Uterus (tissue), 4 donors: Measurements from ENCODE around the gene TFCP2L1. TPM values are rescaled to one million over a fixed set of nuclear protein-coding genes. Genes with fewer than 3 reads are reported as not detected.

Experiments
- DNase-seq, 2 donors: peaks; one replicate each; pipeline ENCODE4 v3.0.0-alpha.2; 2019 to 2020
- H3K27ac ChIP-seq, 2 donors: fragments of 200-600 bp; sonication (generic); 1 replicate in 1 of 2; 2 replicates in 1 of 2; pipeline ENCODE4 v1.5.1; 2016 to 2018
- H3K27me3 ChIP-seq, 2 donors: fragments of 200-600 bp; sonication (generic); one replicate each; pipeline ENCODE4 v1.5.1; 2018 to 2019; ENCODE audit warnings: control low read depth in 1 of 2
- H3K36me3 ChIP-seq, 2 donors: fragments of 200-600 bp; sonication (generic); one replicate each; pipeline ENCODE4 v1.5.1; 2019; ENCODE audit warnings: control low read depth in 1 of 2
- H3K4me1 ChIP-seq, 2 donors: fragments of 200-600 bp; sonication (generic); one replicate each; pipeline ENCODE4 v1.5.1; 2018 to 2019; ENCODE audit warnings: control low read depth in 1 of 2
- H3K4me3 ChIP-seq, 2 donors: fragments of 200-600 bp; sonication (generic); 1 replicate in 1 of 2; 2 replicates in 1 of 2; pipeline ENCODE4 v1.5.1; 2018 to 2019; ENCODE audit warnings: mild to moderate bottlenecking in 1 of 2
- H3K9me3 ChIP-seq, 2 donors: fragments of 200-600 bp; sonication (generic); one replicate each; pipeline ENCODE4 v1.5.1; 2019; ENCODE audit warnings: control low read depth in 1 of 2
- POLR2A ChIP-seq, 2 donors: fragments of 450-650 bp; IDR thresholded peaks; one replicate each; pipeline ENCODE4 v1.6.1; 2016; ENCODE audit warnings: antibody characterized with exemption in 2 of 2, mild to moderate bottlenecking in 1 of 2, moderate library complexity in 1 of 2
- intact Hi-C: fragments of 100-400 bp; cut with DNase I; formaldehyde crosslinking; loops from one replicate; pipeline ENCODE4 v1.15.1; 2023; ENCODE audit warnings: low total_unique reads
- total RNA-seq, 4 donors: library from RNA; depleted of rRNA in 3 of 4; stranded (reverse); fragments of >200 nt in 3 of 4; gene quantifications; one replicate each; pipeline versions ENCODE4 v1.1.0 to v1.2.4, GENCODE V29; 2014 to 2023
- TF ChIP-seq, protein P1 (sequence below), 4 experiments: fragments of 200-600 bp in 2 of 4; fragments of 450-650 bp in 2 of 4; sonication (generic) in 2 of 4; IDR thresholded peaks; one replicate each; pipeline ENCODE4 v1.5.1; 2016 to 2019; ENCODE audit warnings: antibody characterized with exemption in 4 of 4, mild to moderate bottlenecking in 2 of 4, moderate library complexity in 1 of 4
- donor health status: DM: yes; HTN: yes; CAD: no.

The TFCP2L1 gene
- total RNA-seq, 4 donors from 2014 or later, result under 0.01 to 6.2 (median 2.1) TPM

DNA sequence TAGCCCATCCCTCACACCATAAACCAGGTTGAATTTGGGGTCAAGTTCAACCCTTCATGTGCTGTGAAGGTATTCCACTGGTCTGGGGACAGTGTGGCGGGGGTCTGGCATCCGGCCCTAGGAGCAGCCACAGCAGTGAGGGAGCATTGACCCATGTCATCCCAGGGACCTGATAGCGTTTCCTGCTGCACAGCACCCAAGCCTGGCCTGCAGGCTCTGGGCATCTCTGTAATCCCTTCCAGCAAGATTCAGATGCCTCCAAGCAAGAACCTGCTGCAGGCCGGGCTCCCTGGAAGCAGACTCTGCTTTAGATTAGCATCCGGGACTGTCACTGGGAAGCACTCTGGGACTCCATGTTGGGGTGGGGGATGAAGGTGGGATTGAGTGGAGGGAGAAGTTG lies 90.4 kb downstream of the TFCP2L1 start:
- H3K9me3 ChIP-seq, result no peaks in the 10 kb centered on the region
- no peaks in the 10 kb centered on the region for H3K36me3 ChIP-seq
- H3K27ac ChIP-seq, result no peak overlapping the region
- no peaks in the 10 kb centered on the region for H3K4me1 ChIP-seq
- no peak for DNase-seq
- no peaks in the 10 kb centered on the region for H3K27me3 ChIP-seq
- TF ChIP-seq, protein P1, sequence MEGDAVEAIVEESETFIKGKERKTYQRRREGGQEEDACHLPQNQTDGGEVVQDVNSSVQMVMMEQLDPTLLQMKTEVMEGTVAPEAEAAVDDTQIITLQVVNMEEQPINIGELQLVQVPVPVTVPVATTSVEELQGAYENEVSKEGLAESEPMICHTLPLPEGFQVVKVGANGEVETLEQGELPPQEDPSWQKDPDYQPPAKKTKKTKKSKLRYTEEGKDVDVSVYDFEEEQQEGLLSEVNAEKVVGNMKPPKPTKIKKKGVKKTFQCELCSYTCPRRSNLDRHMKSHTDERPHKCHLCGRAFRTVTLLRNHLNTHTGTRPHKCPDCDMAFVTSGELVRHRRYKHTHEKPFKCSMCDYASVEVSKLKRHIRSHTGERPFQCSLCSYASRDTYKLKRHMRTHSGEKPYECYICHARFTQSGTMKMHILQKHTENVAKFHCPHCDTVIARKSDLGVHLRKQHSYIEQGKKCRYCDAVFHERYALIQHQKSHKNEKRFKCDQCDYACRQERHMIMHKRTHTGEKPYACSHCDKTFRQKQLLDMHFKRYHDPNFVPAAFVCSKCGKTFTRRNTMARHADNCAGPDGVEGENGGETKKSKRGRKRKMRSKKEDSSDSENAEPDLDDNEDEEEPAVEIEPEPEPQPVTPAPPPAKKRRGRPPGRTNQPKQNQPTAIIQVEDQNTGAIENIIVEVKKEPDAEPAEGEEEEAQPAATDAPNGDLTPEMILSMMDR (IDR thresholded peaks at IDR 0.05), result no peak
- no peak for TF ChIP-seq POLR2A (IDR thresholded peaks at IDR 0.05)
- intact Hi-C loops, result no loop called here
- H3K4me3 ChIP-seq, result no peak overlapping the region

DNA sequence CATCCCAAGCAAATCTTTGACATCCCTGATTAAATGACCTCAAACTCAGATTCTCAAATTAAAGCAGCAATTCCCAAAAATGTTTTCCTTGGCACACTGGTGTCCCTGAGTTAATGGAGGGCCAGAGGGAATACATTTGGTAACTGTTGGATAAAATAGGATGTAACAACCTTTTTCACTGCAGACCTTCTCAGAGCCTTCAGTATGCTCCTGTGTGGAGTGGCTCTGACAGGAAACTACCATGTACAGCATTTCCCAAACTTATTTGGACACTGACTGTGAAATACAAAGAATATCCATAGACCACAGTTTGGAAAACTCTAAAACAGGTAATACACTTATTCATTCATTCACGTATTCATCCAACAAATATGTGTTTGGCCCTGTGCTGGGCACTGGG lies 91.8 kb downstream of the TFCP2L1 start:
- no peak for TF ChIP-seq POLR2A (IDR thresholded peaks at IDR 0.05)
- TF ChIP-seq, protein P1 (IDR thresholded peaks at IDR 0.05), result no peak
- Histone ChIP-seq H3K4me3 (no peak overlapping the region), H3K4me1 (no peaks in the 10 kb centered on the region), H3K27ac (no peak overlapping the region), H3K36me3 (no peaks in the 10 kb centered on the region), H3K9me3 (no peaks in the 10 kb centered on the region), H3K27me3 (no peaks in the 10 kb centered on the region)
- intact Hi-C loops, result no loop called here
- DNase-seq, result no peak

DNA sequence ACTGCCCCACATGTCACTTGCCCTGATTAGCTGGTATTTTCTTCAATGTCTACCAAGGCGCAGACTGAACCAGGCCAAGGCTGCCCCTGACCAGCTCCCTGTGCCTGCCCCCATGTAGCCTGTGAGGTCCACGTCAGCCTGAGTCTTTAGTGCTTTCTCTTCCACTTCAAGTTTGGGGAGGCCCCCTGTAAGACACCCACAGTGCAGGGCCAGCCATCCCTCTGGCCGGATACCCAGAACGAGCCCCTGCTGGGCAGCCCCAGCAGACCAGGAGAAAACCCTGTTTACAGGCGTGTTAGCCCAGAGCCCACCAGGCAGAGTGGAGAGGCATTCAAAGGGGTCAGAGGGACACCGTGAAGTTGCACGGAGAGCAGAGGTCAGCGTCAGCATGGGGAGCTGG lies 92.4 kb downstream of the TFCP2L1 start:
- no peaks in the 10 kb centered on the region for H3K36me3 ChIP-seq
- H3K4me1 ChIP-seq, result no peaks in the 10 kb centered on the region
- no peak overlapping the region for H3K4me3 ChIP-seq
- no peak for DNase-seq
- intact Hi-C loops, result no loop called here
- H3K27me3 ChIP-seq, result no peaks in the 10 kb centered on the region
- H3K27ac ChIP-seq, result no peak overlapping the region
- TF ChIP-seq POLR2A (IDR thresholded peaks at IDR 0.05), result no peak
- TF ChIP-seq, protein P1 (IDR thresholded peaks at IDR 0.05), result no peak
- H3K9me3 ChIP-seq, result no peaks in the 10 kb centered on the region

GRCh38 chr2:121191191-121192170 lies 93.5 kb downstream of the TFCP2L1 start:
- TF ChIP-seq, protein P1 (IDR thresholded peaks at IDR 0.05), result no peak
- TF ChIP-seq POLR2A (IDR thresholded peaks at IDR 0.05), result no peak
- H3K4me3 ChIP-seq, result no peak overlapping the region
- no peaks in the 10 kb centered on the region for H3K36me3 ChIP-seq
- DNase-seq, result no peak
- no peaks in the 10 kb centered on the region for H3K9me3 ChIP-seq
- no peaks in the 10 kb centered on the region for H3K27me3 ChIP-seq
- H3K4me1 ChIP-seq, result no peaks in the 10 kb centered on the region
- H3K27ac ChIP-seq, result no peak overlapping the region
- intact Hi-C loops, result no loop called here

GRCh38 chr2:121189661-121190381 lies 95.2 kb downstream of the TFCP2L1 start:
- no peaks in the 10 kb centered on the region for H3K9me3 ChIP-seq
- no peaks in the 10 kb centered on the region for H3K27me3 ChIP-seq
- no peaks in the 10 kb centered on the region for H3K36me3 ChIP-seq
- TF ChIP-seq, protein P1 (IDR thresholded peaks at IDR 0.05), result no peak
- no peak for TF ChIP-seq POLR2A (IDR thresholded peaks at IDR 0.05)
- no peak overlapping the region for H3K27ac ChIP-seq
- intact Hi-C loops, result no loop called here
- DNase-seq, result no peak
- H3K4me3 ChIP-seq, result no peak overlapping the region
- no peaks in the 10 kb centered on the region for H3K4me1 ChIP-seq
